ENCODE measurements around the gene SLC6A19. TPM values are rescaled to one million over a fixed set of nuclear protein-coding genes. Genes with fewer than 3 reads are reported as not detected.

Gene SLC6A19
- total and polyA plus RNA-seq, 10 of the 15 experiments (the other 5 are each of a cell fraction or from before 2014, with no cell fraction given): 0.01 to 0.03 TPM; not detected in 8

DNA sequence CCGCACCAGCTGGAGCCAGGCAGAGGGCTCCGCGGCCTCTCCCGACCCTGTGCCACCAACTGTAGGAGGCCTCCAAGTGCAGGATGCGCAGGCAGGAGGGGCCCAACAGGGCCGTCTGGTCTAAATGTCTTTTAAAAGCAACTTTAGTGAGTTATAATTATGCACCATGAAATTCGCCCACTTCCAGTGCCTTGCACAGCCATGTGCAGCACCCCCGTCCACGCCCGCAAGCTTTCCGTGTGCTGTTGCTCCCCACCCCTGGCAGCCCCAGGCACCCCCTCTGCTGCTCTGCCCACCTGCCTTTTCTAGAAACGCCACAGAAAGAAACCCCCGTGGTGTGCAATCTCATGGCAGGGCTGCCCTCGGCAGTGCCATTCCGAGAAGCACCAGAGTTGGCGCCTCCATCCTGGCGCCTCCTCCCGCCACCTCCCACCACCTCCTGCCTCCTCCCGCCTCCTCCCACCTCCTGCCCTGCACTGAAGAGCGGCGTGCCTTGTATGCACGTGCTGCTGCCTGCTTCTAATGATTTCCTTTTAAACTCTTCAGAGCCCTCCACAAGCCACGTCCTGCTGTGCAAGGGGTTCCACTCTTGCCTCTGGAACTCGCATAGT is 16.3 kb downstream of the SLC6A19 start:
- intact Hi-C loops (cut with micrococcal nuclease; ENCODE audit: unreplicated experiment): no loop called here
- no TSS peak for BruUV-seq (replicated peaks)
- ChIA-PET POLR2A (no interaction called here), CTCF (no interaction called here), SMC1A (ENCODE audit: uncharacterized antibody, unreplicated experiment) (no interaction called here), RAD21 (ENCODE audit: unreplicated experiment) (no interaction called here)
- 59% methylated on average over 19 of the region's 24 CpGs for WGBS (ENCODE audit: insufficient coverage, insufficient replicate concordance, low lambda C conversion rate, missing lambda C conversion rate)
- DNase-seq (ENCODE audit: low read depth, low spot score): no peak
- in situ Hi-C loops (cut with MboI): no loop called here
- H3K9me3 ChIP-seq (replicated peaks; ENCODE audit: control insufficient read depth, insufficient read depth, low read length): no peaks in the 10 kb centered on the region; the same call in 2 of the 3 replicates
- TF ChIP-seq SMC3 (IDR thresholded peaks at IDR 0.05; ENCODE audit: borderline replicate concordance, low read length) (no peak), NBN (IDR thresholded peaks at IDR 0.05) (no peak), RAD21 (IDR thresholded peaks at IDR 0.05; ENCODE audit: insufficient read depth, low read depth, low read length) (no peak), SUPT20H (IDR thresholded peaks at IDR 0.05; ENCODE audit: borderline replicate concordance, control insufficient read depth, low read depth, low read length) (no peak), CHD1 (IDR thresholded peaks at IDR 0.05; ENCODE audit: low read depth, low read length) (no peak), NFYA (IDR thresholded peaks at IDR 0.05; ENCODE audit: borderline replicate concordance, low read depth, low read length) (no peak), EZH2 (IDR thresholded peaks at IDR 0.05; ENCODE audit: borderline replicate concordance, control insufficient read depth, low read depth, low read length) (no peak), MEF2A (IDR thresholded peaks at IDR 0.05; ENCODE audit: insufficient read depth, low read depth, low read length) (no peak), EED (IDR thresholded peaks at IDR 0.05; ENCODE audit: low read depth) (no peak), POLR2A (IDR thresholded peaks at IDR 0.05; ENCODE audit: low read depth, low read length) (no peak), NR2C1 (IDR thresholded peaks at IDR 0.05) (no peak), MYB (IDR thresholded peaks at IDR 0.05; ENCODE audit: borderline replicate concordance, low read depth, low read length) (no peak), PKNOX1 (IDR thresholded peaks at IDR 0.05) (no peak), ATF3 (IDR thresholded peaks at IDR 0.05; ENCODE audit: borderline replicate concordance, extremely low read depth, low read depth, low read length) (no peak), PAX5 (IDR thresholded peaks at IDR 0.05; ENCODE audit: borderline replicate concordance, low read depth, low read length) (no peak), BCL3 (IDR thresholded peaks at IDR 0.05; ENCODE audit: borderline replicate concordance, insufficient read depth, low read depth, low read length, poor library complexity, severe bottlenecking) (no peak)
- TF ChIP-seq, protein P1, sequence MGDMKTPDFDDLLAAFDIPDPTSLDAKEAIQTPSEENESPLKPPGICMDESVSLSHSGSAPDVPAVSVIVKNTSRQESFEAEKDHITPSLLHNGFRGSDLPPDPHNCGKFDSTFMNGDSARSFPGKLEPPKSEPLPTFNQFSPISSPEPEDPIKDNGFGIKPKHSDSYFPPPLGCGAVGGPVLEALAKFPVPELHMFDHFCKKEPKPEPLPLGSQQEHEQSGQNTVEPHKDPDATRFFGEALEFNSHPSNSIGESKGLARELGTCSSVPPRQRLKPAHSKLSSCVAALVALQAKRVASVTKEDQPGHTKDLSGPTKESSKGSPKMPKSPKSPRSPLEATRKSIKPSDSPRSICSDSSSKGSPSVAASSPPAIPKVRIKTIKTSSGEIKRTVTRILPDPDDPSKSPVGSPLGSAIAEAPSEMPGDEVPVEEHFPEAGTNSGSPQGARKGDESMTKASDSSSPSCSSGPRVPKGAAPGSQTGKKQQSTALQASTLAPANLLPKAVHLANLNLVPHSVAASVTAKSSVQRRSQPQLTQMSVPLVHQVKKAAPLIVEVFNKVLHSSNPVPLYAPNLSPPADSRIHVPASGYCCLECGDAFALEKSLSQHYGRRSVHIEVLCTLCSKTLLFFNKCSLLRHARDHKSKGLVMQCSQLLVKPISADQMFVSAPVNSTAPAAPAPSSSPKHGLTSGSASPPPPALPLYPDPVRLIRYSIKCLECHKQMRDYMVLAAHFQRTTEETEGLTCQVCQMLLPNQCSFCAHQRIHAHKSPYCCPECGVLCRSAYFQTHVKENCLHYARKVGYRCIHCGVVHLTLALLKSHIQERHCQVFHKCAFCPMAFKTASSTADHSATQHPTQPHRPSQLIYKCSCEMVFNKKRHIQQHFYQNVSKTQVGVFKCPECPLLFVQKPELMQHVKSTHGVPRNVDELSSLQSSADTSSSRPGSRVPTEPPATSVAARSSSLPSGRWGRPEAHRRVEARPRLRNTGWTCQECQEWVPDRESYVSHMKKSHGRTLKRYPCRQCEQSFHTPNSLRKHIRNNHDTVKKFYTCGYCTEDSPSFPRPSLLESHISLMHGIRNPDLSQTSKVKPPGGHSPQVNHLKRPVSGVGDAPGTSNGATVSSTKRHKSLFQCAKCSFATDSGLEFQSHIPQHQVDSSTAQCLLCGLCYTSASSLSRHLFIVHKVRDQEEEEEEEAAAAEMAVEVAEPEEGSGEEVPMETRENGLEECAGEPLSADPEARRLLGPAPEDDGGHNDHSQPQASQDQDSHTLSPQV (IDR thresholded peaks at IDR 0.05): no peak
- no peaks in the 10 kb centered on the region for H4K20me1 ChIP-seq (ENCODE audit: control insufficient read depth, insufficient read depth)
- H3K9ac ChIP-seq (ENCODE audit: control insufficient read depth, insufficient read depth, low read length): no peak overlapping the region
- H3K4me3 ChIP-seq: no peak overlapping the region
- H3K27ac ChIP-seq (ENCODE audit: control insufficient read depth, insufficient read depth): no peak overlapping the region
- no peaks in the 10 kb centered on the region for H3K4me1 ChIP-seq (ENCODE audit: control insufficient read depth, insufficient read depth, low read length)
- no peak overlapping the region for H2AFZ ChIP-seq (ENCODE audit: control insufficient read depth, low read depth, low read length)
- no peaks in the 10 kb centered on the region for H3K79me2 ChIP-seq (ENCODE audit: control insufficient read depth, insufficient read depth, low read length)
- no peaks in the 10 kb centered on the region for H3K36me3 ChIP-seq (ENCODE audit: control insufficient read depth in 2 of 2, insufficient read depth in 2 of 2, low read length in 1 of 2)
- no peaks in the 10 kb centered on the region; a peak in 1 of 4 replicates for H3K27me3 ChIP-seq (replicated peaks in 1 of 2; ENCODE audit: control insufficient read depth in 2 of 2, insufficient read depth in 2 of 2, low read length in 1 of 2)
- no peak for ATAC-seq
- FAIRE-seq: no peak
- H3K4me2 ChIP-seq (ENCODE audit: control insufficient read depth, insufficient read depth): no peak overlapping the region

Measured in GM12878 (cell line).